ENCODE results near the gene IL2RG.

IL2RG gene

GRCh38 chrX:71081330-71082123, 29.9 kb downstream of the IL2RG start:
- DNase-seq (ENCODE audit: insufficient read length, low spot score) (no peak), FAIRE-seq (no peak)

DNA sequence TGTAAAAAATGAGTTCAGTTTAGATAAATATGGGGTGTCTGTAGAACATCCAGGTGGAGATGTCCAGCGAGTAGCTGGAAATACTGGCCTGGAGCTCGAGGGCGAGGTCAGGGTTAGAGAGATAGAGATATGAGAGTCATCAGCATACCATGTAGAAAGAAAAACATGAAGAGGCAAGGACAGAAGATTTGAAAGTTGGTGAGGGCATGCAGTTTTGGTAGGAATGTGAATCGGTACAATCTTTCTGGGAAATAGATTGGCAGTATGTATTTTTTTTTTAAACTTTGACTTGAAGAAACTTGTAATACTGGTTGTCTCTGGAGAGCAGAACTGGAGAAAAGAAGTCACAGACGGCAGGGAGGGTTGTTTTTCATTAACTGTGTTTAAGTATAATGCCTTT, 40.8 kb downstream of the IL2RG start:
- DNase-seq (ENCODE audit: insufficient read length, low spot score) (no peak), FAIRE-seq (no peak)

DNA sequence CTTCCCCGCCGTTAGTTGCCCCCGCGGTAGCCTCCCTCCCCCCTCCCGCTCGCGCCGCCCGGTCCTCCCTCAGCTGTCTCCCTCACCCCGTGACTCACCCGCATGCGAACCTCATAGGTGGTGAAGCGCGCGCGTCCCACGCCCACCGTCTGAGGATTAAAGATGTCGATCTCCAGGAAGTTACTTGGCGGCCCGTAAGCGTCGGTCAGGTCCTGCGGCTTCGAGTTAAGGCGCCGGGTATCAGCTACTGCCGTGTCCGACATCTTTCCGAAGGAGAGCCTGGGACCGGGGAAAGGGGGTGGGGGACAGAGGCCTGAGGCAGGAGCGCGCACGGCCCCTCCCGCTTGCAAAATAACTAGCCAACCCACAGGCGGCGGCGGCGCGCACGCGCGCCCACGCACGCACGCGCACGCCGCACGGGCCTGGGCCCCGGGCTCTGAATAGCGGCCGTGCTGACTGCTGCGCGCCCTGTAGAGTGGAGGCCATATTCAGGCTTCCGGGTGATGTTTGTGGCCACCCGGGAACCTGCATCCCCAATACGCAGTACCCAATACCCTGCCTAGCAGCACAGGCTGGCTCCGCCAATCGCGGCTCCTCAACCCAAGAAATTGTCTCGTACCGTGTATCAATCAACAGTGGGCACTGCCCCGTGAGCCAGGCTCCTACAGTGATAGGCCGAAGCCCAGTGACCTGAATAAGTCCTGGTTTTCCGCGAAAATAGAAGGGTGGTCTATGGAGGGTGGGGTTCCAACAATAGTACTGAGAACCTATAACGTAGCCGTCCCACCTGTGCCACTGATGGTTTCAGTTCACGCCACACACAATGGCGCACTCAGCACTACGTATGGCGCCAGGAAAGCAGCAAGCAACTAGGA, 43.1 kb downstream of the IL2RG start, which contains the start of gene SNX12:
TSS of gene SNX12 (minus strand) at position 291 of the 875 bp plus-strand sequence. CDS start at position 263, 28 bp downstream.
- peak; percentile 97 for FAIRE-seq
- DNase-seq (ENCODE audit: insufficient read length, low spot score), result peak; percentile 75

DNA sequence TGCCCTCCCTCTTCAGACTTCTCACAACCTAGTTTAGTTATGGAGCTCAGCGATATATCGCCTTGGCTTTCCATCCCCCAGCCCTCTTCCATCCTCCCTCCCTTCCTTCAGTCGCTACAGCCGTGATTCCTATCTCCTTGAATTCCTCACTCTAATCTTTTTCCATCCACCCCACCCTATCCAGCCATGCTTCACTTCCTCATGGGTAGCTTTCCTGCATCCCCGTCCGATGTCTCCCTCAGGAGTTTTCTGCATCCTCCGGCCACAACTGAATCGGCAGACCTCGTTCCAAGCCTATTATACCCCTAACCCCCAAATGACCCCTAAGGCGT, 43.7 kb downstream of the IL2RG start:
- DNase-seq (ENCODE audit: insufficient read length, low spot score), result no peak

GRCh38 chrX:71067089-71067488, 44.3 kb downstream of the IL2RG start:
- DNase-seq (ENCODE audit: insufficient read length, low spot score) (no peak), FAIRE-seq (no peak)

More for the DNA sequence above, 43.7 kb downstream of the IL2RG start:
- no peak for FAIRE-seq

GRCh38 chrX:71060127-71060526, 51.2 kb downstream of the IL2RG start:
- FAIRE-seq (no peak), DNase-seq (ENCODE audit: insufficient read length, low spot score) (no peak)

- FAIRE-seq, result no peak
- DNase-seq (ENCODE audit: insufficient read length, low spot score), result no peak
Observed at GRCh38 chrX:71057848-71058530, 53.4 kb downstream of the IL2RG start.
